Activated naive CD8-positive, alpha-beta T cell treated with anti-CD3 and anti-CD28 coated beads, Interleukin-2, amount 10 ng/mL, durations not matched to agents 7 days and 5 days (primary cell): Measurements from ENCODE around the gene PCOLCE2. TPM values are rescaled to one million over a fixed set of nuclear protein-coding genes. Genes with fewer than 3 reads are reported as not detected.
A peak's percentile ranks its signal among the peaks of the same experiment; 100 is the strongest.

Source experiments
- ATAC-seq: fragments of 150-1000 bp; cut with Tn5 transposase; one replicate; pipeline ENCODE4 v1.10.0; 2021; ENCODE audit warnings: low read depth, moderate library complexity
- POLR2A ChIA-PET: fragments of 350-600 bp; sonication (Branson Sonifier 250); formaldehyde crosslinking; loops from one replicate; lab custom pipeline; 2021; ENCODE audit warnings: antibody characterized with exemption; lab: Charles Lee
- DNase-seq: peaks from one replicate; pipeline ENCODE4 v3.0.0; 2021
- H3K27ac Mint-ChIP-seq: one replicate; pipeline ENCODE4 v1.8.0; 2022; ENCODE audit warnings: mild to moderate bottlenecking, mixed read lengths
- H3K27me3 Mint-ChIP-seq: one replicate; pipeline ENCODE4 v1.8.0; 2022; ENCODE audit warnings: mild to moderate bottlenecking, moderate library complexity, mixed read lengths
- H3K36me3 Mint-ChIP-seq: one replicate; pipeline ENCODE4 v1.8.0; 2021; ENCODE audit warnings: mild to moderate bottlenecking, mixed read lengths
- H3K4me1 Mint-ChIP-seq: one replicate; pipeline ENCODE4 v1.8.0; 2021; ENCODE audit warnings: mixed read lengths
- H3K4me3 Mint-ChIP-seq: one replicate; pipeline ENCODE4 v1.8.0; 2022; ENCODE audit warnings: mild to moderate bottlenecking, moderate library complexity, mixed read lengths
- H3K9me3 Mint-ChIP-seq: one replicate; pipeline ENCODE4 v1.8.0; 2021; ENCODE audit warnings: mixed read lengths
- total RNA-seq, 2 experiments: library from RNA; stranded (reverse); gene quantifications; one replicate each; pipeline ENCODE4 v1.2.3, GENCODE V29; 2021

Gene PCOLCE2
- total RNA-seq, 2 experiments from 2014 or later = not detected

DNA sequence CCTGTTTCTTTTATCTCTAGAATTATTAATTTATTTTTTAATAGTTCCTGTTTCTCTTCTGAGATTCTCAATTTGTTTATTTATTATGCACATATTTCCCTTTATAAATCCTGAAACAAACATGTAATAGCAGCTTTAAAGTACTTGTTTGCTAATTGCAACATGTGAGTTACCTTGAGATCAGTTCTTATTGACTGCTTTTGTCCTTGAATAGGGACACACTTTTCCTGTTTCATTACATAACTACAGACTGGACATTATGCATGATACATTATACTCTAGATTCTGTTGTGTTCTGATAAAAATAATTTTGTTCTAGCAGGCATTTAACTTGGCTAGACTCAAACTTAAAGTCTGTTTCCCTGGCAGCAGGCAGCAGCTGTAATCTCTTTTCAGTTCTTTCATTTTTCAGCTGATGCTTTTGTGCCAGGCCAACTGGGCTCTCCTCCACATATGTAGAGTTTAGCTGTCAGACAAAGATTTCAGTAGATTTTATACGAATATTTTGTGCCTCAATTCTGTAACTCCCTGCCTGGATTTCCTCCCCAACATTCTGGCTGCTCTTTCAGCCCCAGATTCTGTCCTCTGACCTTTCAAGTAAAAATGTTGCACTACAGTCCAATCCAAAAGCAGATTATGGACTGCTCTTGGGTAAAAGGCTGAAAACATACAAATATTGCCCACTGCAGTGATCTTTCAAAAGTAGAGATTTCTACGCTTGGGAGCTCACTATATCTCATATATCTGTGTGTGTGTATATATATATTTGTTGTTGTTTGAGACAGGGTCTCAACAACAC lies 41.9 kb downstream of the PCOLCE2 start:
- no peaks in the 10 kb centered on the region for H3K36me3 Mint-ChIP-seq
- no peak overlapping the region for H3K27ac Mint-ChIP-seq
- H3K4me1 Mint-ChIP-seq = no peaks in the 10 kb centered on the region
- DNase-seq = no peak
- POLR2A ChIA-PET = no interaction called here
- H3K27me3 Mint-ChIP-seq = peaks cover 5% of the 10 kb centered on the region
- H3K4me3 Mint-ChIP-seq = no peak overlapping the region
- ATAC-seq = no peak
- no peaks in the 10 kb centered on the region for H3K9me3 Mint-ChIP-seq

DNA sequence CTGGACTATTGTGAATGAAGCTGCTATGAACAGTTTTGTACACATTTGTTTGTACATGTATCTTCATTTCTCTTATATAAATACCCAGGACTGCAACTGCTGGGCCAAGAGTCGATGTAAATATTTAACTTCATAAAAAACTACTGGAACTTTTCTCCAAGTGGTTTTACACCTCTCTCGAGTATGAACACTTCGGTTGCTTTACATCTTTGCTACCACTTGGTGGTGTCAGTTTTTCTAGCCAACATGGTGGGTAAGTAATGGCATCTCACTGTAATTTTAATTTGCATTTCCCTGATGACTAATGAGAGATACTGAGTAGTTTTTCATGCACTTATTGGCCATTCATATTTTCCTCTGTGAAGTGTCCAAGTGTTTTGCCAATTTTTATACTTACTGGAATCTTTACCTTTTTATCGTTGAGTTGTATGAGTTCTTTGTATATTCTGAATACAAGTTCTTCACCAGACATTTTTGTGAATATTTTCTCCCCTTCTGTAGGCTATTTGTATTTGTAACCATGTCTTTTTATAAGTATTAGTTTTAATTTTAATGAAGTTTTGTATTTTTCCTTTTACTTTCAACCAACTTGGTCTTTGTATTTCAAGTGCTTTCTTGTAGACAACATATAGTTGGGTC lies 44.4 kb downstream of the PCOLCE2 start:
- POLR2A ChIA-PET = no interaction called here
- no peak overlapping the region for H3K4me3 Mint-ChIP-seq
- no peak for DNase-seq
- no peaks in the 10 kb centered on the region for H3K36me3 Mint-ChIP-seq
- no peak overlapping the region for H3K27ac Mint-ChIP-seq
- H3K9me3 Mint-ChIP-seq = no peaks in the 10 kb centered on the region
- H3K4me1 Mint-ChIP-seq = no peaks in the 10 kb centered on the region
- peak; percentile 47 for ATAC-seq
- peaks cover 11% of the 10 kb centered on the region for H3K27me3 Mint-ChIP-seq

DNA sequence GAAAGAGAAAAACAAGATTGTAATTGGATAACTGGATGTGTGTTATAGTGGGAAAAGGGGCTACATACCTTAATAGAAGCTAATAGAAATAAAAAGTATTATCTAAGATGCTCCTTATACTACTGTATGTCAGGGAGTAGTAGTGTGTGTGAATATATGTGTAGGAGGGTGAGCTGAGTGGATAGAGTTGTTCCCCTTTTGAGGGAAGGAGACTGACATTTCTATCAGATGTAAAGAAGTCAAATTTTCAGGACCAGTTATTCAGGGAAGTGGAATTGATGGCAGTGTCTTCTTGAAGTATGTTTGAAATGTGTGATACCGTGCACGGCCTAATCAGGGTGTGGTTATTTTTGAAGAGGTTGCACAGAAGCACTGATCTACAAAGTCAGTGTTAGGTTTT lies 49.1 kb downstream of the PCOLCE2 start:
- ATAC-seq (no peak), DNase-seq (no peak)
- Mint-ChIP-seq H3K27me3 (peaks cover 18% of the 10 kb centered on the region), H3K27ac (no peak overlapping the region), H3K36me3 (no peaks in the 10 kb centered on the region), H3K9me3 (no peaks in the 10 kb centered on the region), H3K4me3 (no peak overlapping the region), H3K4me1 (no peaks in the 10 kb centered on the region)
- POLR2A ChIA-PET = no interaction called here

DNA sequence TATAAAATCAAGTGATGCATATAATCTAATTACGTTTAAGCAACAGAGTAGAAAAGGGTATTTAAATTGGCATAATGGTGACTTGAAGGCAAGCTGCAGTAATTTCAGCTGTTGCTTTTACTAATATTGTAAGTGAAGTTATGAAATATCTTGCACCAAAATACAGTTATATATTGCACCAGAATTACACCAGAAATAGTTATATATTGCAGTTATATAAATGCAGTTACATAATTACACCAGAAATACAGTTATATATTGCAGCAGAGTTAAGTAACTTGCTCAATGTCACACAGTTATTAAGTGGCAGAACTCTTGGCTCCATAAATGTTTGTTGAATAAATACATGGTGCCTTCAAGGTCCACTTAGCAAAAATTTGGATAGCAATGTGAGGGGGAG lies 51.4 kb downstream of the PCOLCE2 start:
- H3K27ac Mint-ChIP-seq = no peak overlapping the region
- no peak overlapping the region for H3K4me3 Mint-ChIP-seq
- no peaks in the 10 kb centered on the region for H3K4me1 Mint-ChIP-seq
- no peaks in the 10 kb centered on the region for H3K36me3 Mint-ChIP-seq
- POLR2A ChIA-PET = no interaction called here
- peaks cover 25% of the 10 kb centered on the region for H3K27me3 Mint-ChIP-seq
- no peak for ATAC-seq
- no peaks in the 10 kb centered on the region for H3K9me3 Mint-ChIP-seq
- DNase-seq = no peak

DNA sequence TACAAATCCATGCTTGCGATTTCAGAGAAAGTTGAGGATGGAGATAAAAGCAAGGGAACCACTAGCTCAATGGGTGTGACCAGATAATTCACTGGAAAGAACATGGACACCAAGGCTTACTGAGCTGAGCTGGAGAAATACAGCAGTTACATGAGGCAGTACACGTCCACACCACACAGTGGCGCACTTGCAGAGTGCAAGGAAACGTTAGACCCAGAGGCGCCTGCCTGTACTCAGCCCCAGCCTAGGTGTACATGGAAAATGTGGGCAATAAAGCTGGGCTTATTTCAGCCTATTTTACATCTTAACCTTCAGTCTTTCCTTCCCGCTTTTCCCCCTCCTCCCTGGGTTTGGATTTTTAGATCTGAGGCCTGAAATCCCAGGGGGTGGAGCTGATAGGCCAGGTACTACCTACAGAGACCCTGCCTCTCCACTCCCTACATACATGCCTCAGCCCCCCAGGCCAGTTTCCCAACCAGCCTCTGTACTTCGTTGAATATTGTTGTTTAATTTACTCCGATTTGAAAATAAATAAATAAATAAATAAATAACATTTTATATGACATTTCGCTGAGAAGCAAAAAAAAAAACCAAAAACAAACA lies 60.1 kb downstream of the PCOLCE2 start:
- Mint-ChIP-seq H3K4me3 (no peak overlapping the region), H3K27me3 (peaks cover 18% of the 10 kb centered on the region), H3K4me1 (peaks cover 2% of the 10 kb centered on the region), H3K27ac (no peak overlapping the region), H3K36me3 (no peaks in the 10 kb centered on the region), H3K9me3 (no peaks in the 10 kb centered on the region)
- POLR2A ChIA-PET = interaction anchor here (0.6 kb wide), 1 partner anchor 237 kb away, joined by 5 read pairs; no protein-coding TSS in a partner anchor
- ATAC-seq (peak; percentile 92), DNase-seq (peak; percentile 74)

DNA sequence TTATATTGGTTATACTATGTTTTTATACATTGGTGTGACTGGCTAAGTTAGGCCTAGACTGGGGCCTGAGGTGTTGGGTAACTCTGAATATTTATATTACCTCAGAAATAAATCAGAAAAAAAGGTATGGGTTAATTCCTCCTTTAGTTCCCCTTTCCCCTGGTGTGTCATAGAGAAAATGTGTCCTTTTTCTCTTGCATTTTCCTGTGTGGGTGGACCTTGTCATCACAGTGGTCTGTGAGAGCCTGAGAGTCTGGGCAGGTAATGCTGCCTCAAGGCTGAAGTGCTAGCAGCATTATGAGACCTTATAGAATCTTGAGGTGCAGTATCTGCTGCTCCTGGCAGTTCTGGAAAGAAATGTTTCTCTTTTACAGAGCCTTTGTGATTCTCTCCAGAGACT lies 69.7 kb downstream of the PCOLCE2 start:
- no peak overlapping the region for H3K27ac Mint-ChIP-seq
- peaks cover 24% of the 10 kb centered on the region for H3K27me3 Mint-ChIP-seq
- no peak overlapping the region for H3K4me3 Mint-ChIP-seq
- POLR2A ChIA-PET = no interaction called here
- no peaks in the 10 kb centered on the region for H3K4me1 Mint-ChIP-seq
- DNase-seq (no peak), ATAC-seq (no peak)
- H3K9me3 Mint-ChIP-seq = no peaks in the 10 kb centered on the region
- H3K36me3 Mint-ChIP-seq = no peaks in the 10 kb centered on the region

DNA sequence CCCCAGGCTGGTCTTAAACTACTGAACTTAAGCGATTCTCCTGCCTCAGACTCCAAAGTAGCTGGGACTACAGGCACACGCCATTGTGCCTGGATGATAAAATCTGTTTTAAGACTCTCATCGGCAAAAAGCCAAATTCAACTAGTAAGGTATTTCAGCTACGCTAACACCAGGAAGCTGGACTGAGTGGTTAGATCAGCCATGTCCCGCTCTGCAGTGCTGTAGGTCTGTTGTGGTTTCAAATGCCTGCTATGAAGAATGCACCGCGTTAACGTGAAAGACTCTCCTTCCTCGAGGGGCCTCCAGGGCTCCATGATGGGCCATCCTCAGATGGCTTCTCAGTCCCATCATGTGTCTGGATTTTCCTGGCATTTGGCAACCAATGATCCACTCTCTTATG lies 70.2 kb downstream of the PCOLCE2 start:
- no peaks in the 10 kb centered on the region for H3K4me1 Mint-ChIP-seq
- POLR2A ChIA-PET = no interaction called here
- H3K27me3 Mint-ChIP-seq = peaks cover 26% of the 10 kb centered on the region
- H3K36me3 Mint-ChIP-seq = no peaks in the 10 kb centered on the region
- DNase-seq (no peak), ATAC-seq (no peak)
- no peak overlapping the region for H3K27ac Mint-ChIP-seq
- no peaks in the 10 kb centered on the region for H3K9me3 Mint-ChIP-seq
- no peak overlapping the region for H3K4me3 Mint-ChIP-seq

DNA sequence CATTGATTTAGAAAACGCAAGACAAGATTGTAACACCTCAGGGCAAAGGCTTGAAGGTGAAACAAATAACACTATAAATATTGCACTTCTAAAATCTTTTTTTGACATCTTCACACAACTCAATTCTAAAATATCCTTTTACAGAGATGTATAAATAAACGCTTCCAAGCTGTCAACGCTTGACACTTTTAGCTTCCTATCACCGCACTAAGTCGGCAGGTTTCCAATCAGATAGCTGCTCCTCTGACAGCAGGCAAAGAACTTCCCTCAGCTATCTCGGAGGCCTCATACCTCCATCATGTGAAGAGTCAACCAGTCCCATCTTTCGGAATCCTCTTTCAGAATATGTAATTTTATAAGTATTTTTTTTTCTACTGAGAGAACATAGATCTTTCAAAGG lies 71.0 kb downstream of the PCOLCE2 start:
- DNase-seq (no peak), ATAC-seq (no peak)
- POLR2A ChIA-PET = no interaction called here
- peaks cover 24% of the 10 kb centered on the region for H3K27me3 Mint-ChIP-seq
- H3K4me1 Mint-ChIP-seq = no peaks in the 10 kb centered on the region
- H3K27ac Mint-ChIP-seq = no peak overlapping the region
- H3K9me3 Mint-ChIP-seq = no peaks in the 10 kb centered on the region
- H3K4me3 Mint-ChIP-seq = no peak overlapping the region
- H3K36me3 Mint-ChIP-seq = no peaks in the 10 kb centered on the region

DNA sequence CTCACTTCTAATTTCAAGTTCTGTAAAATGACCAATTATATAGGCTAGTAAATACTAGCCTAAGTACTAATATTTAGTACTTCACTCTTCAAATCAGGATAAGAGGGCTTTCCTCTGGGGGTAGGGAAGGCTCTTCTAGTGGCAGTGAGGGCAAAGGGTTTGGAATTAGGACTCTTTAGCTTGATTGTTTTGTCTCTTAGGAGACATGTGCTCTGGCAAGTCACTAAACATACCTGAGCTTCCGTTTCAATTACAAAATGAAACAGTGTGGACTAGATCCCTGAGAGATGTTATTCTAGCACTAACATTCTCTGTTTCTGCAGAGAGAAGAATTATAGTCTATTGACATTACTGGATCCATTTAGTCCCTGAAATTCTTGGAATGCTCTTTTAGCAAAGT lies 71.5 kb downstream of the PCOLCE2 start:
- DNase-seq = no peak
- no peak for ATAC-seq
- H3K9me3 Mint-ChIP-seq = no peaks in the 10 kb centered on the region
- H3K4me1 Mint-ChIP-seq = no peaks in the 10 kb centered on the region
- H3K27me3 Mint-ChIP-seq = peaks cover 24% of the 10 kb centered on the region
- POLR2A ChIA-PET = no interaction called here
- no peak overlapping the region for H3K4me3 Mint-ChIP-seq
- H3K36me3 Mint-ChIP-seq = no peaks in the 10 kb centered on the region
- H3K27ac Mint-ChIP-seq = no peak overlapping the region

DNA sequence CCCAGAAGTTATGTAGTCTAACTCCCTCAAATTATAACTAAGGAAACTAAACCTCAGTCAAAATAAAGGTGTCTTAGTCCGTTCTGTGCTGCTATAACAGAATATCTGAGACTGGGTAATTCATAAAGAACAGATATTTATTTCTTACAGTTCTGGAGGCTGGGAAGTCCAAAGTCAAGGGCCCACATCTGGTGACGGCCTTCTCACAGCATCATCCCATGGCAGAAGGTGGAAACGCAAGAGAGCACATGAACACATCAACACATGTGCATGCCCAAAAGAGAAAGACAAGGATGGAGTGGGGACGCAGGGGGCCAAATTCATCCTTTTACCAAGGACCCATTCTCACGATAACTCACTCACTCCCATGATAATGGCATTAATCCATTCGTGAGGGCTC lies 73.1 kb downstream of the PCOLCE2 start:
- POLR2A ChIA-PET = no interaction called here
- H3K9me3 Mint-ChIP-seq = no peaks in the 10 kb centered on the region
- H3K36me3 Mint-ChIP-seq = no peaks in the 10 kb centered on the region
- H3K4me1 Mint-ChIP-seq = no peaks in the 10 kb centered on the region
- H3K4me3 Mint-ChIP-seq = no peak overlapping the region
- ATAC-seq (no peak), DNase-seq (no peak)
- no peak overlapping the region for H3K27ac Mint-ChIP-seq
- peaks cover 26% of the 10 kb centered on the region for H3K27me3 Mint-ChIP-seq

DNA sequence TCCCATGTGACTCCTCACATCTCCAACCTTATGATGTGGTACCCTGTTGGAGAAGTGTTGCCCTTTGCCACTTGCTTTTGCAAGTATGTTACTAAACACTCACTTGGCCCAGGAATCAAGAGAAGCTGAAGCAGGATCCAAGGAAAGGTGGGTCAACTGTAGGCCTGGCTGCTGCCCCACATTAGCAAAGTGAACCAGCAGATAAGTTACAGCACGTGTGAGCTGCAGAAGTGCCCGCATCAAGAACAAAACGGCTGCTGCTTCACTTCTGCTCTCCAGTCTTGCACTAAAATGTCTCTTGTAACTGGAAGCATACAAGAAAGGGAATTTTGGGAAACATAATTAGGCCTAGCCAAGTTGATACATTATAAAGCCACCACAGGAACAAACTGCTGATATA lies 79.6 kb downstream of the PCOLCE2 start:
- POLR2A ChIA-PET = no interaction called here
- ATAC-seq = no peak

DNA sequence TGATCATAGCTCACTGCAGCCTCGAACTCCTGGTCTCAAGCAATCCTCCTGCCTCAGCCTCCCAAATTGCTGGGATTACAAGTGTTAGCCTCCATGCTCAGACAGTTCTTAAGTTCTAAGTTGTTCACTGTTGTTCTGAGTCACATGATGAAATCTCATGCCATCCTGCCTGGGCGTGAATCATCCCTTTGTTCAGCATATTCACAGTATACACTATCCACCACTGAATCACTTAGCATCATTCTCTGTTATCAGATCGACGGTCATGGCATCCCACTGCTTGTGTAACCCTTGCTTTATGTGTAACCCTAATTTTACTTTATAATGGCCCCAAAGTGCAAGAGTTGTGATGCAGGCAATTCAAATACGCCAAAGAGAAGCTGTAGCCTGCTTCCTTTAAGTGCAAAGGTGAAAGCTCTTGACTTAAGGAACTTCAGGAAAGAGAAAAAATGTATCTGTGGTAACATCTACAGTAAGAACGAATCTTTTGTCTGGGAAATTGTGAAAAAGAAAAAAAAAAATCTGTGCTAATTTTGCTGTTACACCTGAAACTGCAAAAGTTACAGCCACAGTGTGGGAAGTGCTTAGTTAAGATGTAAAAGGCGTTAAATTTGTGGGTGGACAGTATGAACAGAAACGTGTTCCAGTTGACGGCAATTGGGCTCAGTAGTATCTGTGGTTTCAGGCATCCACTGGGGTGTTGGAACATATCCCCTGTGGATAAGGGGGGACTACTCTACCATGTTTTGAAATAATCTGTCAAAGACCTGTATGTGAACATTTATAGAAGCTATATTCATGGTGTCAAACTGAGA lies 80.6 kb downstream of the PCOLCE2 start:
- no peak overlapping the region for H3K4me3 Mint-ChIP-seq
- no peak overlapping the region for H3K27ac Mint-ChIP-seq
- H3K36me3 Mint-ChIP-seq = no peaks in the 10 kb centered on the region
- ATAC-seq = no peak
- no peak for DNase-seq
- H3K9me3 Mint-ChIP-seq = no peaks in the 10 kb centered on the region
- H3K4me1 Mint-ChIP-seq = no peaks in the 10 kb centered on the region
- peaks cover 2% of the 10 kb centered on the region for H3K27me3 Mint-ChIP-seq
- POLR2A ChIA-PET = no interaction called here

More for the DNA sequence above, 79.6 kb downstream of the PCOLCE2 start:
- Mint-ChIP-seq H3K27me3 (peaks cover 6% of the 10 kb centered on the region), H3K9me3 (no peaks in the 10 kb centered on the region), H3K36me3 (no peaks in the 10 kb centered on the region), H3K4me3 (no peak overlapping the region), H3K4me1 (no peaks in the 10 kb centered on the region), H3K27ac (no peak overlapping the region)
- no peak for DNase-seq

DNA sequence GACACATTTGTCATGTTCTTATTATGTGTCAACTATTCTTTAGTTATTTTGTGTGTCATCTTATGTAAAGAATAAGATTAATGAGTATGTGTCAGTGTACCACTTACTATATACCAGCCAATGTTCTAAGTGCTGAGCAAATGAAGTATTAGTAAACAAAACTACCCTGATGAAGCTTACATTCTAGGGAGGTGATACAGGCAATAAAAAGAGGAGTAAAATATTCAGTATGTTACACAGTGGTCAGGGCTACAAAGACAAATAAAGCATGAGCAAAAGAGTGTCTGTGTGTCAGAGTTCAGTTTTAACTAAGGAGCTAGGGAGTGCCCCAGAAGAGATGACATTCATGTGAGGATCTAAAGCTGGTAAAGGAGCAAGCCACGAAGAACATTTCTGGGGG lies 86.0 kb downstream of the PCOLCE2 start:
- Mint-ChIP-seq H3K27me3 (peaks cover 2% of the 10 kb centered on the region), H3K4me1 (no peaks in the 10 kb centered on the region), H3K4me3 (no peak overlapping the region), H3K36me3 (no peaks in the 10 kb centered on the region), H3K9me3 (no peaks in the 10 kb centered on the region), H3K27ac (no peak overlapping the region)
- ATAC-seq (no peak), DNase-seq (no peak)
- POLR2A ChIA-PET = no interaction called here
